NOMO-1 treated with DMSO at 0.1 percent for 48 hours (cell line): ENCODE measurements around the gene SEZ6.

ENCODE experiments used
- DNase-seq: peaks from one replicate; lab custom pipeline; 2025; ENCODE audit not compliant: unreplicated experiment; lab: John Stamatoyannopoulos, UW

SEZ6 gene

DNA sequence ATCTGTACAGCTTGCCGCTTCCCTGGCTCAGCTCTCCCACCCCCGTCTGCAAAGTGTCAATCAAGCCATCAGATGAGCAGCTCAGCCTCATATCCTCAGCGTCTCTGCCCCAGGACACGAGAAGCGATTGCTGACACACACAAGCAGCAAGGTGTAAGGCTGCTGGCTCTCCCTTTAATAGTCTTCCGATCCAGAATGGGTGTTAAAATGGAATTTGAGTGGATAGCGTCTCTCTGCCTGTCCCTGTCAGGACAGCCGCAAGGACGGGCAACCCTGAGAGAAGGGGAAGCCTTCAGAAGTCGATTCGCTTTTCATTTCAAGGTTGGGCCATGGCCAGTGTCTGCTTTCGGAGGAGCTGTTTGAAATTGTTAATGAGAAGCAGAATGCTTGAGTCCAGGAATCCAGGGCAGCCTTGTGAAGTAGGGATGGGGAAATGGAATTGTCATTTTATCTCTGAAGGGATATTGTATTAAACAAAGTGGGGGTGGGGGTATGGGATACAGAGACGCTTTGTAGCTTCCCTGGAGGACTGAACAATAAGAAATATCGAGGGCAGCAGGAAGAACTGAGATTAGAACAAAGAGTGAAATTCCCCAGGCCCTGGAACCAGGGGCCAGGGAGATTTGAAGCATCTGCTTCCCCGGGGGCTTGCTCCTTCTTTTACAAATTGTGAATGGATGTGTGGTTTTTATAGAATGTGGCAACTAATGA is 32.4 kb upstream of the SEZ6 start:
- no peak for DNase-seq

DNA sequence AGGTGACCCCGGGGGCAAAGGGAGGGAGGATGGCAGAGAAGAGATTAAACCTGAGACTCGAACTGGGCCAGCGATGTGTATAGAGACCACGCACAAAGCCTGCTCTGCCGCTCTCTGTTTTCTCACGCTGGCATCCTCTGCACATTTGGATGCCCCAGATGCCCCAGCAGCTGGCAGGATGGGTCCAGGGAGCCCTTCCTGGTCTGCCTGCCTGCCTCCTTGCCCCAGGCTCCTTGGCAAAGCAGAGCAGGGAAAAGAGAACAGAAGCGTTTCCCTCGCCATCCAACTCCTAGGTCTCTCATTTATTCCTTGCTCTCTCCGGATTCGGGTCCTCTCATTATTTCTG is 31.9 kb upstream of the SEZ6 start:
- DNase-seq, result no peak

DNA sequence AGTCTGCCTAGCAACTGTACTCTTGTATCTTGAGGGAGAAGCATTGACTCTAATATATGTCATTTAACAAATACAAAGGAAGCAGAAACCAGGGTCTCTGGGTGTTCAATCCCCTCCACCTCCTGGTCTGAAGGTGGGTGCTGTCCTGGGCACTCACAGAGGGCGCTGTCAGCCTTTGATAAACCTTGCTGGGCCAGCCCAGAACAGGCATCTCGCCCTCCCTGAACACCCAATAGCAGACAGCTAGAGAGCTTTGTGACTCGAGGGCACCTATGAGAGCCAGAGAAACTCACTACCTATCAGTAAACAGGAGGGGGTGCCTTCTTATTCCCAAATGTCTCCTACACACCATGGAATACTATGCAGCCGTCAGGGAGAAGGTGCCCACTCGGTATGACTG is 30.8 kb upstream of the SEZ6 start:
- no peak for DNase-seq

DNA sequence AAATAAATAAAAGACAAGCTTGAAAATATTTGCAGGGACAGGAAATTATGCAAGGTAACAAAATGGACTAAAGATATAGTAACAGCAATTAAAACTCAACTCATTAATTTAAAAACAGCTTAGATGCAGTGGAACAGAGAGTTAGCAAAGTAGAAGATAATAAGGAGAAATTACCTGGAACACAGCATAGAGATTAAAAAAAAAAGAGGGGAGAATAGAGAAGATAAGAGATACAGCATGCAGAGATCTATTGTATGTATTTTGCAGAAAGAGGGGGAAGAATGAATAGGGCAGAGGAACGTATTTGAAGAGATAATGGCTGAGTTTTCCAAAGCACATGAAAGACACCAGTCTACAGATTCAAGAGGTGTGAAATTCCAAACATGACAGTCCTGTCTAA is 28.7 kb upstream of the SEZ6 start:
- DNase-seq, result no peak

DNA sequence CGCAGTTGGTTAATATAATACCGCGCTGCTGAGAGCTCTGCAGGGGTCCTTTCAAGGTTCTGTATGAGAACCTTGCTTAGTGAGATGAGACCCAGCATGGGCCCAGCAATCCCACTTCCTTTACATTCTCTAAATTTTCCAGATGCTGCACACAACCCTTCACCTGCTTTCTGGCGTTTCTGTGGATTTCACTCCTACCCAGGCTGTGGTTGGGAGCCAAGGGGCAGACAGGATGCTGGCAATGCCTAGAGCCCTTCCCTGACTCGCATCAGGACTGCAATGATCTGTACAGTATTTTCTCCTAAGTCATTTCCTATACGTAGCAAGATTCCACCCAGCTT is 27.0 kb upstream of the SEZ6 start:
- DNase-seq, result no peak

DNA sequence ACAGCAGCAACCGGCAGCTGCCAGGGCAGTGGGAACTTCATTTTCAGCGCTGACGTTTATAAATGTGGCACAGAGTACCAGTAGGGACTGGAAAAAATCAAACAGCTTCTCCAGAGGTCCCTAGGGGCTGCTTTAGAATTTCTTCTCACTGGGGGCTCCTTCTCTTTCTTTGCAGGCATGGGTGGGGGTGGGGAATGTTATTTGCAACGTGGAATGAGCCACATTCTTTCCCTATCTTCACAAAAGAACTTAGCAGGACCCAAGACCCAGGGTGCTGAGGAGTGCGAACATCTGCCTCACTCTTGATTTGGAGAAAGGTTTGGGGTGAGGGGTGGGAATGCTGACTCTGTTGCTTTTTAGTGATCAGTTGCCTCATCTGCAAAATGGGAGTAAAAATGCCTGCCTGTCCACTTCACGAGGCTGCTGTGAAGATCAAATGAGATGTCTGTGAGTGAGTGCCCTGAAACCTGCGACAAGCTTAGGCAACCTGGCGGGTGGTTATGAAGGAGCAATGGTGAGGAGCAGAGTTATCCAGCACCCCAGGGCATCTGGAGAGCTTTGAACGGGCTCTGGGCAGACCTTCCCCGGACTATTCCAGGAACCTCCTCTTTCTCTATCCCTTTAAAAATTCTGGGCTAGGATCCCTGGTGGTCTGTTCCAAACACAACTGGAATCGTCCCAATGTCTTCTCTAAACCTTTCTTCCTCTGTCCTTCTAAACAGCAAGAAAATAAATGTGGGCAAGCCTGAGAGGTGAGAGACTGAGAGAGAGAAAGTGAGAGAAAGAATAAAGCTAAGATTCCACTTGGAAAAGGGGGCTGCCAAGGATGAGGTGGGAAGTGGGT is 26.4 kb upstream of the SEZ6 start:
- DNase-seq, result no peak

DNA sequence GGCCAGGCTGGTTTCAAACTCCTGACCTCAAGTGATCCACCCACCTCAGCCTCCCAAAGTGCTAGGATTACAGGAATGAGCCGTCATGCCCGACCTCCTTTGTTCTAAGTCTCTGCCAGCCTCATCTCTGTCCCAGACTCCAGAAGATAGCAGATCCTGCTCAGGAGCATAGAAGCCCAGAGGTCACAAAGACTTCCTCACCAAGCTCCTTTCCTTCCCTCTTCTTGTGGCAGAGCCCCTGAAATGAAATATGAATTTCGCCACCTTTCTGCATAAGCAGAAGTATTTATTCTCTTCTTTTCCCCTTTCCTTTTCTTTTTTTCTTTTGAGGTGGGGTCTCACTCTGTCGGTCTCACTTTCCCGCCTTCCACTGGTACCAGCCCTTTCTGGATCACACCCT is 25.7 kb upstream of the SEZ6 start:
- DNase-seq, result peak; percentile 46

DNA sequence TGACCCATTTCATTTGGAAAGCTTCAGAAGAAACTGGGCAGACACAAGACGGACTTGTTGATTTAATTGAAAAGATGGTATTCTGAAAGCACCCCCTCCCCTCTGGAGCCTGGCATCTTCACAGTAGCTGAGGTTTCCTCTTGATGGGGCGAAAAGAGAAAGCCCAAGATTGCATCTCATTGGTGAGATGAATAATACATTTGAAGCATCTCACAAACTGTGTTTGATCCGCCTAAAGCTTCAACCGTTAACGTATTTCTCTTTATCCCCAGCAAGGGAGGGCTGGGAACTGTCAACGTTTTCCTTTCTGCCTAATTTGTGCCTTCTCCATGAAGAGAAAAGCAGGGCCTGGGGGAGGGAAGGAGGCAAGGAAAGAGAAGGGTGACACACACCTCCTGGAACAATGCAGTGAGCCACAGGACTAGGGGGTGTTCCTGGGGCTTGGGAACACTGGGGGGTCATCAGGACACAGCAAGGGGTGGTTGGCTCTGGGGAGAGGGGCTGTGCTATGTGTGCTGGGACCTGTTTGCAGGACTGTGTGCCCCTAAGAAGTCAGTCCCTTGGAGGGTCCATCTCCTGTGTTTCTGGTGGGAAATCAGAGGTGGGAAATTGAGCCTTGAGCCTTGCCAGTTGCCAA is 18.6 kb upstream of the SEZ6 start:
- no peak for DNase-seq

DNA sequence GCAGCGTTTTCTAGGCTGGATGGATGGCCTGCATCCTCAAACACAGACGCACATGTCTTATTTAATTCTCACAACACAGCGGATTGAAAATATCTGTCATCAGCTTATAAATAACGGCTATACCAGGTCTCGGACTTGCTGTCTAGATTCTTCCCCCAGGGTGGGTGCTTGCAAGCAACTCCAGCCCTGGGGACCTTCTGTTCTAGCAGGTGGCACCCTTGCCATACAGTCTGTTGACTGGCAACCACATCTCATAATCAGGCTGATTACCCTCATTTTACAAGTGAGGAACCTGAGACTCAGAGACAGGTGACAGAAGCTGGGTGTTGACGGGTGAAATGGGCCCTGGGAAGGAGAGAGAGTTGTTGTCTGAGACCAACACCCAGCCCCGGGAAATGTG is 16.2 kb upstream of the SEZ6 start:
- DNase-seq, result no peak

DNA sequence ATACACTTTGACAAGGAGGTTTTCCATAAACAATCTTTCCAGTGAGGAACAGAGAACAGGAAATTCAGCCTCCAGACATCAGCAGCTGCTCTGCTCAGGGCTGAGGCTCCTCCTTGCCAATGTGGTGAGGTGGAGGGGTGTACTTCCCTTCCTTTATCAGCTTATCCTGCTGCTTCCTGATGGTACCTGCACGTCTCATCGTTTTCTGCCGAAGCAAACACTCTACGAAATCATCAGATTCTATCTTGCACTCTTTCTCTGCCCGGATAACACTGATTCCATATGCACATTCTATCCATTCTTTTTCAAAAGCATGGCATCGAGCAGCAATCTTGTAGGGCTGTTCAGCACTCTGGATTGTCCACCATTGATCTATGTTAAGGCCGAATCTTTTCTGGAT is 15.4 kb upstream of the SEZ6 start:
- no peak for DNase-seq

DNA sequence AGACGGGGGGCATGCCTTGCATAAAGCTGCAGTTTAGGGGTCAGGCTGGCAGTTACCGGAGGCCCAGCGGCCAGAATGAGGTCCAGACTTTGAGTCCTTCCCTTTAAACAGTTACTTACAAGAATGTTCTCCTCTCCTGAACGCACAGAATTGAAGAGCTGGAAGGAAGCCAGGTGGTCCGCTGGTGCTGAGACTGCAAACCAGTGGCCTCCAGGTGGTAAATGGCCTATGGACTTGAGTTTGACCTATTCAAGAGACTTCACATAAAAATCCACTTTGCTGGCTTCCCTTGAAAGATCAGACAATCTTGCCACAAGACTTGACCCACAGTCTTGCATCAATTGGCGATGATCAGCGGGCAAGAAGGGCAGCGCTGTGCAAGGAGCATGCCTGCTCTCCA is 14.7 kb upstream of the SEZ6 start:
- no peak for DNase-seq

DNA sequence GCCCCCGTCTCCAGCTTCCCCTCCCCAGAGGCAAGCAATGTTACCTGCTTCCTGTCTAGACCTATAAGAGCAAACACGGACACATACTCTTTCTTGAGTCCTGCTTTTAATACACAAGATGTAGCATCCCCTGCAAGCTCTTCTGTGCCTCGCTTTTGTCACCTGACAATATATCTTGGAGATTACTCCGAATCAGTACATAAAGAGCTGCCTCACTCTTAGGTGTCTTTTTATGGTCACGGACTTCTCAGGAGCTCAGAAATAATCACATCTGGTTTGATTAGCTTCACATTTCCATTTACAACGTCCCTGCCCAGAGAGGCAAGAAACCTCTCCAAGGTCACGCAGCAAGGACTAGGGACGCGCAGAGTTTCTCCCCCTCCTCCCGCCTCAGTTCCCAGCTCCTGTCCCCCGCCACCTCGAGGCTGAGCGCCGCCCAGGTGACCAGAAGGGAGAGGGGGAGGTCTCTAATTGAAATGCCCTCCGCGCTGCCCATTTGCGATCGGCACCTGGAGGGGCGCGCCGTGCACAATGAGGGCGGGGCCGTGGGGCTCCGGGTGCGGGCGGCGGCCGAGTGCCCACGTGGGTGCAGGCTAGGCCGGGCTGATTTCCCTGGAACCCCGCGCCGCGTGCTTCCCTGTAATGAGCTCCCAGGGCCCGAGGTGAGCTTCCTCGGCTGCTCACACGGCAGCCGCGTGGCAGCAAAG is 13.8 kb upstream of the SEZ6 start:
- DNase-seq, result no peak

DNA sequence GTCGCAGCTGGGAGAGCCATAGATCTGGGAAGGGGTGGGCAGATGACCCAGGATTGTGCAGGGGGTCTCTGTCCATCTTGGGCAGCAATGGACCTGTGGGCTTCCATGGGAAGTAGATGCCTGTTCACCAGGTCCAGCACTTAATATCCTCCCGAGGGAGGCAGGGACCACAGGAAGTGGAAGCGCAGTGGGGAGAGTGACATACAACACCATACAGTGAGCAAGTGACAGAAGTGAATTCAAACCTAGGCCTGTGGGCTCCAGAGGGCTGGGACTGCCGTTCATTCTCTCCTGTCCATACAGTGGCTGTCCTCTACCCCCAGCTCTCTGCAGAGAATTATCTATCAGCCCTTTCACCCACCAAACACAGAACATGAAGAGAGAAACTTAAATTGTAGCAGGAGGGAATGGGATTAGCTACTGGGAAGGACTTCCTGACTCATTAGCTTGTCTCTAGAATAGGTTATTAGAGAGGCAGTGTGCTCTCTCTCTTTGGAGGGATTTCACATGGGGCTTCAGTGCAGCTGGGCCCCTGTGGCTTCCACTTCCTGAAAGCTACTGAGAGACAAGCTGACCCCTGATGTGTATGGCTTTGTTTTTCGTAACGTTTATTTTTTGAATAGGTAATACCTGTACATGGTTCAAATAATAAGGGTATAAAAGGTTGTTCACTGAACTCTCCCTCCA is 13.1 kb upstream of the SEZ6 start:
- no peak for DNase-seq

DNA sequence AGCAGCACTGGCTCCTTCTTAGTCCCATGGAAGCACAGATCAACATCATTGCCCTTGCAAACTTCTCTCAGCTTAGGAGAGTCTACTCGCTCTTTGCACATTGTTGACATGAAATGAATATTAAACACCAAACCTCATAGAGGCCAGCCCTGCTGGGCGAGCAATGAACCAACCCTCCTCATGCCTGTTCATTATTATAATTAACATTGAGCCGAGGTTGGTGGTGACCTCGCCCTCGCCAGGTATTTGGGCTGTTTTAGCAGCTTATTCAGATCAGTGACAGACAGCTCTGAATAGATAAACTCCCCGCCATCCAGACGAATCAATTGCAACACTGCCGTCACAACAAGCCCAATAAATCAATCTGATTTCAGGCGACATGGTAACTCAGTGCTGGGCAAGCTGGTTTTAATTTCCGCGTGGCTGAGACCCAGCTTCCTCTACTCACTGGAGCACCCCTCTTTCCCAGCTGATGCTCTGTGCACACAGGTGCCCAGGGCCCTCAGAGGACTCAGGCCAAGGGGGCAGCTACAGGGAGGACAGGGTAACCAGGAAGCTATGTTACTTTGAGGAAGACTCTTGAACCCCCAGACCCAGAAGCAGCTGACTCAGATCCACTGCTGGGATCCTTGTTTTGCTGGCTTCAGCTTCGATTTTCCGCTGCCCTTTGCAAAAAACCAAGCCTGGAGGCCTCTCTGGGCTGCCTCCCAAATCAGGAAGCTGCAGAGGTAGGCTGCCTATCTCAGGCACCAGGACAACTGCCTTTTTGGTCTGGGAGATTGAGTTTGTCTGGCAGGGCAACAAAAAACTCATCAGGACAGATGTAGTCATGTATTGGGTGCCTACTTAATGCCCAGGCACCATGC is 10.7 kb upstream of the SEZ6 start:
- no peak for DNase-seq

DNA sequence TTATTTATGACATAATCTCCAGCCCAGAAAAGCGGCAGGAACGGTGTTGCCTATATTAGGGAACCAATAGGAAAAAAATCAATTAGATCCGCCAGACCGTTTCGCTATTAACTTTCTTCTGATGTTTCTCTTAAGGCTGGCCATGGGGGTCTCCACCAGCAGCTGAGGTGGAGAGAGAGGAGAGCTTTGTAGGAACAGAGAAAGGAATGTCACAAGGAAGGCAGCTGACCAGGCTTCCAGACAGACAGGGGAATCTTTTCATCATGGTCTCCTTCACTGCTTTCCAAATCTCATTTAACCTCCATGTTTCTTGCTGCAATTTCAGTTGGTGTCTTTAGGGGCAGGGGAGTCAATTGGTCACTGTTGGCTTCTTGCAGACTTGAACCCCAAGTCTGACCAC is 8.9 kb upstream of the SEZ6 start:
- DNase-seq, result no peak

DNA sequence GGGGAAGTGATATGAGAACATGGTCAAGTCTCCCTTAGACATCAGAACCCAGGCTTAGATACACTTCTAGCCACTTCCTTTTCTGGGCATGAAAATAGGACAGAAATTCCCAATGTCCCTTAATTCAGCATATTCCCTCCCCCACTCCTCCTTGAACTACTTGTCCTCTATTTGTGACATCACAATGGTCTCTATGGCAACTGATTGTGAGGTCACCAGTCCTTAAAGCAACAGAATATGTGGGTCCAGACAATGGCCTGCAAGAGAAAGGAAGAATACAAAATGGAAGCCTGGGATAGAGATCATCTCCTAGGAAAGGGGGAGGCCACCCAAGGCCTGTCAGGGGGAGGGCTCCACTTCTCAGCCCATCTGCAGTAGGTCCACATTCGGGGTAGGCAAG is 6.7 kb upstream of the SEZ6 start:
- no peak for DNase-seq

DNA sequence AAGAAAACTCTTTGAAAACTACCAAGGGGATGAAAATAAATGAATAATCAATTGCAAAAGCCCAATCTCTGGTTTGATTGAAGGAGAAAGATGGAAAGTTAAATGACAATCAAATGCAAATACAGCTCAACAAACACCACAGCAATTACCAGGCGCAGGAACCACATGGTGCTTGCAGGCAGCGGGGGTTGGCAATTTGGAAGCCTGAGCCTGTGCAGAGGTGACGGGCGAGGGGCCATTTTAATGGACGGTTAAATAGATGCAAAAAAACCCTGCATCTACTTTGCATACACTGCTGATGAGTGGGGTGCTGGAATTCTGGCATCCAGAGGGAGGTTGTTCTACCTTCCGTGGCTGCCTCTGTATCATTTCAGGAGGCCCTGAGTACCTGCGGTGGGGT is 4.8 kb upstream of the SEZ6 start:
- DNase-seq, result no peak

DNA sequence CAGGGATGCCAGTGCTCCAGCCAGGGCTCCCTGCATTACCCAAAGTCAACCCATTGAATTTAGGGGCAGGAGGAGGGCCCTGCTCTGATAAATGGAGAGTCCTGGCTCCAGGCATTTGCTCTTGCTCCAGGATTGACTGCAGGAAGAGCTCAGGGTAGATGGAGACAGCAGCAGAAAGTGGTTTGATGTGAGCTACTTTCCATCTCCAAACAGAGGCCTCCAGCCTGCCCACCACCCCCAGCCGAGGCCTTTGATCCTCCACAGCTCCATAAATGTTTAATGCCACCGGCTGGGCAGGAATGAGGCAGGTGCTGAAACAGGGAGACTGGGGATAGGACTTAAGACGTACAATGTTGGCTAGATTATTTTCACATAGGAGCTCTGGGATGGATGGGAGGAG is 4.3 kb upstream of the SEZ6 start:
- no peak for DNase-seq

DNA sequence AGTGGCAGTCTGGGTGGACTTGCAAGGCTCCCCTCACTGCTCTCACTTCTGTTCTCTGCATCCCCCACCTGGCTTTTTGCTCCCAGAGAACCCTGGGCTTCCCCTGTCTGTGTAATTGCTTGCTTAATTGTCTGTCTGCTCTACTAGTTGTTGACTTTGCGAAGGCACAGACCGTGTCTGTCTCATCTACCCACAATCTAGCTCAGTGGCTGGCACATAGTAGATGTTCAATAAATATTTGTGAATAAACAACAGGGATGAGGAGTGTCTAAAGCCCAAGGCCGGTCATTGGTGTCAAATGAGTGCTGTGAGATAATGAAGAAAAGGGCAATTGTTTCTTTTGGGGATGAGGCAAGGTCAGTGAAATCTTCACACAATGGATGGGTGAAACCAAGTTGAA is 2.8 kb upstream of the SEZ6 start:
- DNase-seq, result no peak

DNA sequence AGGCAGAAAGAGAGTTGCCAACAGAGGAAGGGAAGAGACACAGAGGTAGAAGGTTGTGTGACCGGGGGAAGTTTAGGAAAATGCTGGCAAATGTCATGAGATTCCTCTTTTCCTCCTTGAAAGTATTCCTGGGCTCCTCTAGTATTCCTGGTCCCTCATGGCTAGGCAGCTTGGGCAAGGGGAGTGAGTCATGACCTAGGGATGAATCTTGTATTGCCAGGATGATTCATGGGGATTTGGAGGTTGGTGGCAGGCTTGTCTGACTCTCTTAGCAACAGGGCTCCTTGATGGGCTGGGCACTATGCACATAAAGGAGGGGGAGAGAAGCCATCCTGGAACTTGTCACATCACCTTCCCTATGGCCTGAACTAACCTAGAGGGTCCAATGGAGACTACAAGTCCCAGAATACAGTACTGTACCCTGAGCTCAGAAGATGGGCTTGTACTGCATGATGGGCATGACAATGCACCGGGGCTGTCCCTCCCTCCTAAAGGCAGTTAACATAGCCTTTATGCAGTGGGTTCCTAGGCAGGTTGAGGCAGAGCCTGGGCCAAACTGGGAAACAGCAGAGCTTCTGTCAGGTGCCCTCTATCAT is 2.1 kb upstream of the SEZ6 start:
- DNase-seq, result no peak
